ENCODE data around the gene IL17B. TPM values are rescaled to one million over a fixed set of nuclear protein-coding genes. Genes with fewer than 3 reads are reported as not detected.

Gene IL17B
- total and polyA plus RNA-seq, 2 experiments from 2014 or later, result not detected

GRCh38 chr5:149380466-149381121 is 1.5 kb upstream of the IL17B start:
- Mint-ChIP-seq H3K27me3 (ENCODE audit: insufficient read depth, low read depth, poor library complexity) (peaks cover 4% of the 10 kb centered on the region), H3K36me3 (ENCODE audit: low read depth) (no peaks in the 10 kb centered on the region; the same call in 2 of the 3 replicates), H3K4me1 (peaks cover 13% of the 10 kb centered on the region), H3K9me3 (no peaks in the 10 kb centered on the region), H3K27ac (no peak overlapping the region), H3K4me3 (no peak overlapping the region)
- no peak for DNase-seq (ENCODE audit: low spot score)
- no peak overlapping the region for H3K4me2 ChIP-seq
- H3K4me3 ChIP-seq, result no peak overlapping the region
- no peaks in the 10 kb centered on the region for H3K9me2 ChIP-seq (ENCODE audit: insufficient read depth)
- no peaks in the 10 kb centered on the region for H3K4me1 ChIP-seq (ENCODE audit: insufficient read depth)
- H3F3A ChIP-seq (replicated peaks; ENCODE audit: low read depth), result no peaks in the 10 kb centered on the region
- no peaks in the 10 kb centered on the region for H3K36me3 ChIP-seq (ENCODE audit: insufficient read depth)
- no peaks in the 10 kb centered on the region for H4K20me1 ChIP-seq (replicated peaks; ENCODE audit: insufficient read depth)
- no peak overlapping the region for H3K27ac ChIP-seq (ENCODE audit: low read depth)
- H3K27me3 ChIP-seq (ENCODE audit: insufficient read depth), result no peaks in the 10 kb centered on the region
- H2AFZ ChIP-seq, result no peak overlapping the region
- H3K79me2 ChIP-seq (replicated peaks; ENCODE audit: insufficient read depth), result no peaks in the 10 kb centered on the region
- TF ChIP-seq ETS1 (IDR thresholded peaks at IDR 0.05) (no peak), ZNF331 (CRISPR knock-in tag; IDR thresholded peaks at IDR 0.05; ENCODE audit: low read depth) (no peak), EZH2phosphoT487 (IDR thresholded peaks at IDR 0.05; ENCODE audit: unreplicated experiment) (no peak), JUNB (IDR thresholded peaks at IDR 0.05; ENCODE audit: unreplicated experiment) (no peak), CTCF (conservative IDR thresholded peaks at IDR 0.05; ENCODE audit: low read depth in 2 of 2) (no peak), STAT1 (IDR thresholded peaks at IDR 0.05; ENCODE audit: unreplicated experiment) (no peak), ZNF462 (CRISPR knock-in tag; IDR thresholded peaks at IDR 0.05) (no peak), EZH2 (IDR thresholded peaks at IDR 0.05; ENCODE audit: low read depth, unreplicated experiment) (no peak), ZNF114 (CRISPR knock-in tag; IDR thresholded peaks at IDR 0.05) (no peak), POLR2AphosphoS5 (IDR thresholded peaks at IDR 0.05; ENCODE audit: low read depth) (no peak)
- ATAC-seq, result peak; percentile 16

Measured in GM23338 (cell line).